HG02610 (cell line): Measurements from ENCODE around the gene RNASEH2A.

Source experiments
- ATAC-seq: cut with Tn5 transposase; IDR thresholded peaks from one replicate; pipeline ENCODE4 v1.9.1; 2021; ENCODE audit warnings: mild to moderate bottlenecking, moderate library complexity; ENCODE audit not compliant: unreplicated experiment

RNASEH2A gene

DNA sequence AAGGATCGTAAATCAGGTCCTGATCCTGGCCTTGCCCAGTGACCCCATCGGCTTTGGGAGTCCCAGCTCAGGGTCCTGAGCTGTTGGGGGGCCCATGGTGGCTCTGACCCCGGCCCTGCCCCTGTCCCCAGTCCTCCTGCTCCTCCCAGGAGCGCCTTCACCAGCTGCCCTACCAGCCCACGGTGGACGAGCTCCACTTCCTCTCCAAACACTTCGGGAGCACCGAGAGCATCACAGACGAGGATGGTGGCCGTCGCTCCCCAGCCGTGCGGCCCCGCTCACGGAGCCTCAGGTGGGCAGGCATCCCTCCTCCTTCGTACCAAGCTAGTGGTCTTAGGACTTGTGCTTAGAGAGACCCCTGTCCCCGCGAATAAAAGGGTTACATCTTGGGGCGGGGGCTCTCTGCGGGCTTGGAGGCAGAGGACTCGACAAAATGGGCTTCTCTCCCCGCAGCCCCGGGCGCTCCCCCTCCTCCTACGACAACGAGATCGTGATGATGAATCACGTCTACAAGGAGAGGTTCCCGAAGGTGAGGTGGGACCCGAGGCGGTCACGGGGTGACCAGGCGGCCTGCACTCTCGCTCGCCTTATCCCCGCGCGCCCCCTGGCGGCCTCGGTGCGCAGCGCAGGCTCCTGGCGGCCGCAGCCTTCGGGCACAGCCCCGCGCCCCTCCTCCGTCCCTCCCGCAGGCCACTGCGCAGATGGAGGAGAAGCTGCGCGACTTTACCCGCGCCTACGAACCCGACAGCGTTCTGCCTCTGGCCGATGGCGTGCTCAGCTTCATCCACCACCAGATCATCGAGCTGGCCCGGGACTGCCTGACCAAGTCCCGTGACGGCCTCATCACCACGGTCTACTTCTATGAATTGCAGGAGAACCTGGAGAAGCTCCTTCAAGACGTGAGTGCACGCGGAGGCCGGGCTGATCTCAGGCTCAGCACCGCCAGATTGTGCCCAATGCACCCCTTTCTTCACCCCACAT is 41.1 kb downstream of the RNASEH2A start:
- ATAC-seq, result peak; percentile 59

DNA sequence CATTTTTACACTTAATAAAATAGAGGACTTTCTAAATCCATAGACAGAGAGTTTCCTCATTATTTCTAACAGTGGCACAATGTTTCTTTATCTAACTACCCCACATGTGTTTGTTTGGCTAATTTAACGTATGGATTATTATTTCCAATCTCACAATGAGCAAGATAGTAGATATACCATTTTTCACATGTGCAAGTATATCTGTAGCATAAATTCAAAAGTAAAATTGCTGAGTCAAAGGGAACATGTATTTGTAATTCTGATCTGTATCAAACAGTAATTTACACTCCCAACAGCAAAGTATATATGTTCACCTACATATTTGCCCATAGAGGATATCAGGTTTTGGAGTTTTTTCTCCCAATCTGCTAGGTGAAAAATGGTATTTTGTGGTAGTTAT is 50.3 kb downstream of the RNASEH2A start:
- no peak for ATAC-seq

DNA sequence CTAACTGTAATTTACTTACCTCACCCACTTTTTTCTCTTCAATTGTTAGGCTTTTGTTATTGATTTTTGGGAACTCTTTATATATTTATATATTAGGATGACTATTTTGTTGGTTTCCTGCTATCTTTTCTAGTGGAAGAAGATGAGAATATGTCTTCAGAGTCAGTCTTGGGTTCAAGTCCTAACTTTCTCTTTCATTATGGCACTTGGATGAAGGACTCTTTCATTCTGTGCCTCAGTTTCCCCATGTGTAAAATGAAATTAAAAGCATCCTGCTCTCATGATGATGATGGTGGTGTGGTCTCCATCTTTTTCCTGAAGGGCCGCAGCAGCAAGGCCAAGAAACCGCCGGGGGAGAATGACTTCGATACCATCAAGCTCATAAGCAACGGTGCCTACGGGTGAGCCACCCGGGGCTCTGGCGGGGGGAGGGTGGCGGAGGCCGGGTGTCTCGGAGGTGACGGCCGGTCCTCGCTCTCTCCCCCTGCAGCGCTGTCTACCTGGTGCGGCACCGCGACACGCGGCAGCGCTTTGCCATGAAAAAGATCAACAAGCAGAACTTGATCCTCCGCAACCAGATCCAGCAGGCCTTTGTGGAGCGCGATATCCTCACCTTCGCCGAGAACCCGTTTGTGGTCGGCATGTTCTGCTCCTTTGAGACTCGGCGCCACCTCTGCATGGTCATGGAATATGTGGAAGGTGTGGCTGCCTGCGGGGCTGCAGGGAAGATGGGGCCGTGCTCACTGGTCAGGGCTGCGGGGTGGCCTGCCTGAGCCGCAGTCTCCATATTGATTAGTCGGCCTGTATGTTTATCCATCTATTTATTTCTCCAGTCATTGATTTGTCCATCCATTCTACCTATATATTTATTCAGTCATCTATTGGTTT is 51.9 kb downstream of the RNASEH2A start:
- ATAC-seq, result no peak

DNA sequence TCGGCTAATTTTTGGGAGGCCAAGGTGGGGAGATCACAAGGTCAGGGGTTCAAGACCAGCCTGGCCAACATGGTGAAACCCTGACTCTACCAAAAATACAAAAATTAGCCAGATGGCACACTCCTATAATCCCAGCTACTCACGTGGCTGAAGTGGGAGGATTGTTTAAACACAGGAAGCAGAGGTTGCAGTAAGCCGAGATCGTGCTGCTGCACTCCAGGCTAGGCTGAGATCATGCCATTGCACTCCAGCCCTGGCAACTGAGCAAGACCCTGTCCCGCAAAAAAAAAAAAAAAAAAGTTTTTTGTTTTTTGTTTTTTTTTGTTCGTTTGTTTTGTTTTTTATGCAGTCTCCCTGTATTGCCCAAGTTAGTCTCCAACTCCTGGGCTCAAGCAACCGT is 53.2 kb downstream of the RNASEH2A start:
- no peak for ATAC-seq
